Body of pancreas (tissue), 4 donors: ENCODE measurements around the gene NPW. TPM values are rescaled to one million over a fixed set of nuclear protein-coding genes. Genes with fewer than 3 reads are reported as not detected.
A peak's percentile ranks its signal among the peaks of the same experiment; 100 is the strongest.

Experiments
- ATAC-seq: fragments of 150-250 bp; one replicate; pipeline ENCODE4 v1.9.1; 2016
- DNase-seq, 4 donors: peaks; one replicate each; pipeline ENCODE4 v3.0.0-alpha.2; 2019
- H3K27ac ChIP-seq, 4 donors: fragments of 200-600 bp; sonication (generic); 1 replicate in 3 of 4; 2 replicates in 1 of 4; pipeline versions ENCODE4 v1.5.1 to v1.6.1; 2016 to 2019; ENCODE audit warnings: mild to moderate bottlenecking in 1 of 4, mixed read lengths in 1 of 4, moderate library complexity in 1 of 4
- H3K27me3 ChIP-seq, 2 donors: fragments of 200-600 bp; sonication (generic); one replicate each; pipeline ENCODE4 v1.6.0; 2016; ENCODE audit warnings: mild to moderate bottlenecking in 1 of 2
- H3K36me3 ChIP-seq, 2 donors: fragments of 200-600 bp; sonication (generic); replicated peaks in 1 of 2; 2 replicates each; pipeline ENCODE4 v1.5.1; 2016; ENCODE audit warnings: low read depth in 2 of 2; ENCODE audit not compliant: insufficient read depth in 1 of 2
- H3K4me1 ChIP-seq: fragments of 200-600 bp; sonication (generic); one replicate; pipeline ENCODE4 v1.6.0; 2016
- H3K4me3 ChIP-seq, 2 donors: fragments of 200-600 bp; sonication (generic); 1 replicate in 1 of 2; 2 replicates in 1 of 2; pipeline ENCODE4 v1.5.1; 2016 to 2019
- H3K9me3 ChIP-seq, 3 donors: fragments of 200-600 bp; sonication (generic); 1 replicate in 2 of 3; 2 replicates in 1 of 3; pipeline ENCODE4 v1.5.1; 2016
- CTCF ChIP-seq, 7 experiments: fragments of 450-650 bp in 4 of 7; fragments of 200-600 bp in 3 of 7; sonication (generic) in 3 of 7; IDR thresholded peaks; one replicate each; pipeline ENCODE4 v1.5.1; 2016 to 2019; ENCODE audit warnings: antibody characterized with exemption in 7 of 7
- POLR2A ChIP-seq, 3 donors: fragments of 450-650 bp; IDR thresholded peaks; one replicate each; pipeline ENCODE4 v1.6.1; 2016; ENCODE audit warnings: antibody characterized with exemption in 3 of 3, mild to moderate bottlenecking in 2 of 3
- WGBS, 2 donors: methylation state at CpG; one replicate each; pipeline ENCODE4 v1.1.5; 2017; 5-methylcytosine and 5-hydroxymethylcytosine counted together
- intact Hi-C: fragments of 100-400 bp; cut with DNase I; formaldehyde crosslinking; loops from one replicate; pipeline ENCODE4 v1.15.1; 2023
- total RNA-seq, 2 donors: library from RNA; depleted of rRNA; stranded (reverse); fragments of >200 nt; gene quantifications; one replicate each; pipeline ENCODE4 v1.1.0, GENCODE V29; 2016

NPW gene
- total RNA-seq, 2 donors from 2014 or later, result not detected

GRCh38 chr16:2003827-2004641 lies 15.6 kb upstream of the NPW start:
- DNase-seq (peak; percentile 96 to 98 (median 97)), ATAC-seq (peak; percentile 89)
- TF ChIP-seq CTCF (IDR thresholded peaks at IDR 0.05), result peak; percentile 89 to 98 (median 95)
- no peak for TF ChIP-seq POLR2A (IDR thresholded peaks at IDR 0.05)
- intact Hi-C loops, result no loop called here
- 18 to 46% methylated on average over 12 to 34 of the region's 36 CpGs for WGBS, 2 donors
- H3K36me3 ChIP-seq, result peaks cover 26% of the 10 kb centered on the region in 2 donors
- H3K27me3 ChIP-seq, result no peaks in the 10 kb centered on the region
- H3K9me3 ChIP-seq, result no peaks in the 10 kb centered on the region
- H3K27ac ChIP-seq, result peak overlapping the region; percentile 61 to 83 (median 75)
- no peak overlapping the region for H3K4me3 ChIP-seq
- peaks cover 58% of the 10 kb centered on the region for H3K4me1 ChIP-seq

GRCh38 chr16:2004795-2005517 lies 14.6 kb upstream of the NPW start:
- intact Hi-C loops, result no loop called here
- ATAC-seq, result no peak
- no peak for TF ChIP-seq POLR2A (IDR thresholded peaks at IDR 0.05)
- no peak for TF ChIP-seq CTCF (IDR thresholded peaks at IDR 0.05)
- peaks cover 17% of the 10 kb centered on the region in 2 donors for H3K36me3 ChIP-seq
- H3K4me1 ChIP-seq, result peaks cover 58% of the 10 kb centered on the region
- DNase-seq, result peak in 2 of 4 donors; percentile 12 to 46
- H3K4me3 ChIP-seq, result no peak overlapping the region
- H3K27me3 ChIP-seq, result no peaks in the 10 kb centered on the region
- H3K9me3 ChIP-seq, result no peaks in the 10 kb centered on the region
- H3K27ac ChIP-seq, result peak overlapping the region in 3 of 4 donors; percentile 61 to 83 (median 72)
- 60 to 83% methylated on average over 1 to 21 of the region's 34 CpGs for WGBS, 2 donors

- peaks cover 64% of the 10 kb centered on the region for H3K4me1 ChIP-seq
- DNase-seq, result peak in 2 of 4 donors; percentile 55 to 67
- H3K4me3 ChIP-seq, result no peak overlapping the region
- H3K9me3 ChIP-seq, result no peaks in the 10 kb centered on the region
- intact Hi-C loops, result no loop called here
- peaks cover 13 to 14% of the 10 kb centered on the region in 2 donors for H3K36me3 ChIP-seq
- ATAC-seq, result no peak
- TF ChIP-seq CTCF (IDR thresholded peaks at IDR 0.05) (peak in 5 of 7 experiments; percentile 7 to 44 (median 32)), POLR2A (IDR thresholded peaks at IDR 0.05) (no peak)
- 44 to 57% methylated on average over 3 to 20 of the region's 21 CpGs for WGBS, 2 donors
- H3K27me3 ChIP-seq, result no peaks in the 10 kb centered on the region
- peak overlapping the region in 3 of 4 donors; percentile 61 to 83 (median 72) for H3K27ac ChIP-seq
Measured at GRCh38 chr16:2005646-2006045, 13.9 kb upstream of the NPW start.

- H3K36me3 ChIP-seq, result peaks cover 10 to 11% of the 10 kb centered on the region in 2 donors
- peak in 1 of 4 donors; percentile 14 for DNase-seq
- TF ChIP-seq CTCF (IDR thresholded peaks at IDR 0.05) (no peak), POLR2A (IDR thresholded peaks at IDR 0.05) (no peak)
- H3K4me1 ChIP-seq, result peaks cover 66% of the 10 kb centered on the region
- 84 to 88% methylated on average over 5 to 8 of the region's 8 CpGs for WGBS, 2 donors
- no peak overlapping the region for H3K4me3 ChIP-seq
- peak overlapping the region in 3 of 4 donors; percentile 17 to 89 (median 61) for H3K27ac ChIP-seq
- no peaks in the 10 kb centered on the region for H3K9me3 ChIP-seq
- intact Hi-C loops, result no loop called here
- ATAC-seq, result no peak
- no peaks in the 10 kb centered on the region for H3K27me3 ChIP-seq
Measured at GRCh38 chr16:2006317-2006716, 13.3 kb upstream of the NPW start.
